Tongue (tissue), 2 donors: ENCODE measurements around the gene WSCD2. TPM values are rescaled to one million over a fixed set of nuclear protein-coding genes. Genes with fewer than 3 reads are reported as not detected.
A peak's percentile ranks its signal among the peaks of the same experiment; 100 is the strongest.

Source experiments
- DNase-seq: peaks from one replicate; pipeline ENCODE4 v3.0.0-alpha.2; 2015
- total RNA-seq: library from RNA; depleted of rRNA; stranded (reverse); fragments of >200 nt; gene quantifications from one replicate; pipeline ENCODE4 v1.2.3, GENCODE V29; 2014

Gene WSCD2
- 5.5 TPM for total RNA-seq

GRCh38 chr12:108129017-108129812 is at the start of gene WSCD2:
Gene WSCD2 (plus strand): TSS chr12:108129288. CDS start chr12:108195833, 66,545 bp downstream.
- DNase-seq = peak; percentile 72

- DNase-seq = no peak
Observed at GRCh38 chr12:108079721-108080120, 49.4 kb upstream of the WSCD2 start.

- no peak for DNase-seq
Observed at GRCh38 chr12:108080363-108080762, 48.7 kb upstream of the WSCD2 start.

GRCh38 chr12:108082485-108082884 is 46.6 kb upstream of the WSCD2 start:
- DNase-seq = no peak

- DNase-seq = no peak
Observed at GRCh38 chr12:108087900-108088299, 41.2 kb upstream of the WSCD2 start.

- no peak for DNase-seq
Observed at GRCh38 chr12:108090107-108090899, 38.8 kb upstream of the WSCD2 start.

GRCh38 chr12:108090932-108091678 is 38.0 kb upstream of the WSCD2 start:
- peak; percentile 56 for DNase-seq

- peak; percentile 8 for DNase-seq
Observed at GRCh38 chr12:108091679-108092051, 37.4 kb upstream of the WSCD2 start.

- no peak for DNase-seq
Observed at GRCh38 chr12:108093209-108093608, 35.9 kb upstream of the WSCD2 start.

- DNase-seq = no peak
Observed at GRCh38 chr12:108094056-108094649, 34.9 kb upstream of the WSCD2 start.

- DNase-seq = no peak
Observed at GRCh38 chr12:108097160-108097911, 31.8 kb upstream of the WSCD2 start.

- DNase-seq = no peak
Observed at GRCh38 chr12:108098374-108098773, 30.7 kb upstream of the WSCD2 start.

- DNase-seq = no peak
Observed at GRCh38 chr12:108099073-108099472, 30.0 kb upstream of the WSCD2 start.

- DNase-seq = no peak
Observed at GRCh38 chr12:108099778-108100489, 29.2 kb upstream of the WSCD2 start.

GRCh38 chr12:108101605-108102175 is 27.4 kb upstream of the WSCD2 start:
- no peak for DNase-seq

GRCh38 chr12:108102363-108102762 is 26.7 kb upstream of the WSCD2 start:
- DNase-seq = no peak

GRCh38 chr12:108103087-108103486 is 26.0 kb upstream of the WSCD2 start:
- DNase-seq = no peak

GRCh38 chr12:108103517-108103916 is 25.6 kb upstream of the WSCD2 start:
- DNase-seq = no peak

- no peak for DNase-seq
Observed at GRCh38 chr12:108104657-108105056, 24.4 kb upstream of the WSCD2 start.

- no peak for DNase-seq
Observed at GRCh38 chr12:108106599-108106998, 22.5 kb upstream of the WSCD2 start.

- DNase-seq = no peak
Observed at GRCh38 chr12:108107293-108107692, 21.8 kb upstream of the WSCD2 start.
